ENCODE measurements around the gene KIDINS220. TPM values are rescaled to one million over a fixed set of nuclear protein-coding genes. Genes with fewer than 3 reads are reported as not detected.
A peak's percentile ranks its signal among the peaks of the same experiment; 100 is the strongest.

The KIDINS220 gene
- 10 to 100 TPM; 65.8 to 78.1 (median 73.6) TPM for total RNA-seq

- peaks cover 41 to 52% (median 48%) of the 10 kb centered on the region in 4 donors for H3K4me1 ChIP-seq
- peak within 1 kb of the TSS; percentile 84 to 89 (median 86) for H3K27ac ChIP-seq (replicated peaks in 1 of 4)
- H3K4me3 ChIP-seq, result peak within 1 kb of the TSS; percentile 88 to 100 (median 98)
- WGBS, result under 1% methylated on average over 36 of the region's 67 CpGs
- H3K36me3 ChIP-seq, result no peaks in the 10 kb centered on the region
- no peaks in the 10 kb centered on the region for H3K9me3 ChIP-seq
- no peaks in the 10 kb centered on the region for H3K27me3 ChIP-seq
- DNase-seq (ENCODE audit: extremely low spot score), result peak; percentile 97
- intact Hi-C loops (cut with DNase I), result no loop called here
- TF ChIP-seq POLR2AphosphoS5 (IDR thresholded peaks at IDR 0.05) (peak; percentile 94 to 95), POLR2A (IDR thresholded peaks at IDR 0.05; ENCODE audit: low read depth) (peak; percentile 55), EP300 (IDR thresholded peaks at IDR 0.05) (no peak), CTCF (IDR thresholded peaks at IDR 0.05) (no peak)
Observed at GRCh38 chr2:8836971-8837794, at the start of gene KIDINS220. KIDINS220 (minus strand) TSS chr2:8837613; CDS start chr2:8827093, 10,520 bp downstream.

- Histone ChIP-seq H3K27ac (replicated peaks in 1 of 4) (no peak overlapping the region), H3K4me3 (no peak overlapping the region), H3K36me3 (peaks cover 0 to 8% (median 0%) of the 10 kb centered on the region in 4 donors), H3K4me1 (no peaks in the 10 kb centered on the region), H3K27me3 (no peaks in the 10 kb centered on the region), H3K9me3 (no peaks in the 10 kb centered on the region)
- intact Hi-C loops (cut with DNase I), result no loop called here
- DNase-seq (ENCODE audit: extremely low spot score), result no peak
- TF ChIP-seq CTCF (IDR thresholded peaks at IDR 0.05) (no peak), EP300 (IDR thresholded peaks at IDR 0.05) (no peak), POLR2A (IDR thresholded peaks at IDR 0.05; ENCODE audit: low read depth) (no peak), POLR2AphosphoS5 (IDR thresholded peaks at IDR 0.05) (no peak)
- WGBS, result 85% methylated on average over 2 of the region's 2 CpGs
Observed at GRCh38 chr2:8886876-8887275, 49.5 kb upstream of the KIDINS220 start.

GRCh38 chr2:8886202-8886518 is 48.7 kb upstream of the KIDINS220 start:
- intact Hi-C loops (cut with DNase I), result no loop called here
- H3K27me3 ChIP-seq, result no peaks in the 10 kb centered on the region
- no peaks in the 10 kb centered on the region for H3K9me3 ChIP-seq
- H3K27ac ChIP-seq (replicated peaks in 1 of 4), result no peak overlapping the region
- no peak overlapping the region for H3K4me3 ChIP-seq
- TF ChIP-seq EP300 (IDR thresholded peaks at IDR 0.05) (no peak), POLR2AphosphoS5 (IDR thresholded peaks at IDR 0.05) (no peak), CTCF (IDR thresholded peaks at IDR 0.05) (no peak), POLR2A (IDR thresholded peaks at IDR 0.05; ENCODE audit: low read depth) (no peak)
- no peaks in the 10 kb centered on the region for H3K4me1 ChIP-seq
- no peak for DNase-seq (ENCODE audit: extremely low spot score)
- 73% methylated on average over 1 of the region's 1 CpG for WGBS
- H3K36me3 ChIP-seq, result peaks cover 0 to 12% (median 0%) of the 10 kb centered on the region in 4 donors

- TF ChIP-seq POLR2A (IDR thresholded peaks at IDR 0.05; ENCODE audit: low read depth), result no peak
- TF ChIP-seq POLR2AphosphoS5 (IDR thresholded peaks at IDR 0.05), result no peak
- Histone ChIP-seq H3K9me3 (no peaks in the 10 kb centered on the region), H3K27me3 (no peaks in the 10 kb centered on the region), H3K27ac (replicated peaks in 1 of 4) (no peak overlapping the region), H3K36me3 (peaks cover 0 to 17% (median 0%) of the 10 kb centered on the region in 4 donors), H3K4me1 (no peaks in the 10 kb centered on the region), H3K4me3 (no peak overlapping the region)
- intact Hi-C loops (cut with DNase I), result no loop called here
- no peak for DNase-seq (ENCODE audit: extremely low spot score)
- whole genome bisulfite sequencing, result 88% methylated on average over 7 of the region's 7 CpGs
Observed at GRCh38 chr2:8885449-8886201, 48.2 kb upstream of the KIDINS220 start.

- Histone ChIP-seq H3K36me3 (peaks cover 0 to 19% (median 0%) of the 10 kb centered on the region in 4 donors), H3K4me3 (no peak overlapping the region), H3K4me1 (no peaks in the 10 kb centered on the region), H3K27me3 (no peaks in the 10 kb centered on the region), H3K9me3 (no peaks in the 10 kb centered on the region), H3K27ac (replicated peaks in 1 of 4) (no peak overlapping the region)
- intact Hi-C loops (cut with DNase I), result no loop called here
- 92% methylated on average over 4 of the region's 4 CpGs for WGBS
- no peak for DNase-seq (ENCODE audit: extremely low spot score)
- TF ChIP-seq POLR2A (IDR thresholded peaks at IDR 0.05; ENCODE audit: low read depth), result no peak
- no peak for TF ChIP-seq POLR2AphosphoS5 (IDR thresholded peaks at IDR 0.05)
Observed at GRCh38 chr2:8884812-8885211, 47.4 kb upstream of the KIDINS220 start.
